HG02981 (cell line): Measurements from ENCODE around the gene SIRT3.

Experiments
- ATAC-seq: cut with Tn5 transposase; IDR thresholded peaks from one replicate; pipeline ENCODE4 v1.9.1; 2021; ENCODE audit warnings: mild to moderate bottlenecking, moderate library complexity; ENCODE audit not compliant: unreplicated experiment

SIRT3 gene

GRCh38 chr11:271319-271715 is 35.2 kb upstream of the SIRT3 start:
- ATAC-seq = no peak

GRCh38 chr11:270451-271318 is 34.5 kb upstream of the SIRT3 start:
- ATAC-seq = no peak

- ATAC-seq = peak; percentile 64
Observed at GRCh38 chr11:269146-269890, 33.2 kb upstream of the SIRT3 start.

- ATAC-seq = peak; percentile 45
Observed at GRCh38 chr11:268716-269145, 32.6 kb upstream of the SIRT3 start.

- ATAC-seq = no peak
Observed at GRCh38 chr11:267491-267994, 31.4 kb upstream of the SIRT3 start.

GRCh38 chr11:266676-267439 is 30.7 kb upstream of the SIRT3 start:
- ATAC-seq = no peak

- ATAC-seq = no peak
Observed at GRCh38 chr11:261624-262023, 25.5 kb upstream of the SIRT3 start.

- ATAC-seq = no peak
Observed at GRCh38 chr11:259413-259812, 23.3 kb upstream of the SIRT3 start.

GRCh38 chr11:257766-258493 is 21.8 kb upstream of the SIRT3 start:
- no peak for ATAC-seq

GRCh38 chr11:256952-257737 is 21.0 kb upstream of the SIRT3 start:
- no peak for ATAC-seq

GRCh38 chr11:255816-256215 is 19.7 kb upstream of the SIRT3 start:
- no peak for ATAC-seq

- ATAC-seq = no peak
Observed at GRCh38 chr11:255176-255575, 19.0 kb upstream of the SIRT3 start.

GRCh38 chr11:253886-254270 is 17.7 kb upstream of the SIRT3 start:
- no peak for ATAC-seq

- no peak for ATAC-seq
Observed at GRCh38 chr11:253160-253885, 17.2 kb upstream of the SIRT3 start.

GRCh38 chr11:252666-253065 is 16.5 kb upstream of the SIRT3 start:
- ATAC-seq = no peak

GRCh38 chr11:251550-251949 is 15.4 kb upstream of the SIRT3 start:
- ATAC-seq = no peak

GRCh38 chr11:250740-251299 is 14.7 kb upstream of the SIRT3 start:
- no peak for ATAC-seq

- ATAC-seq = no peak
Observed at GRCh38 chr11:250274-250673, 14.1 kb upstream of the SIRT3 start.

GRCh38 chr11:249062-249461 is 12.9 kb upstream of the SIRT3 start:
- no peak for ATAC-seq
